ENCODE measurements around the gene PCDH15. TPM values are rescaled to one million over a fixed set of nuclear protein-coding genes. Genes with fewer than 3 reads are reported as not detected.

Gene PCDH15
- total RNA-seq, 1 experiment from 2014 or later, result 0.61 TPM

GRCh38 chr10:53957401-53957800, 843.6 kb downstream of the PCDH15 start:
- no peak for TF ChIP-seq CTCF (conservative IDR thresholded peaks at IDR 0.05)
- Histone ChIP-seq H3K79me2 (ENCODE audit: insufficient read depth, low read length) (no peaks in the 10 kb centered on the region), H4K91ac (ENCODE audit: insufficient read length, low read depth, low read length) (no peak overlapping the region), H3K4ac (ENCODE audit: low read depth, low read length) (no peak overlapping the region), H3K9me3 (ENCODE audit: control insufficient read depth, low read depth, low read length) (no peaks in the 10 kb centered on the region), H4K5ac (ENCODE audit: insufficient read length, low read depth, low read length) (no peak overlapping the region), H3K4me2 (ENCODE audit: insufficient read depth, insufficient read length, low read length) (no peak overlapping the region), H2BK15ac (ENCODE audit: low read depth, low read length) (no peak overlapping the region), H2AK5ac (ENCODE audit: insufficient read length, low read length) (no peak overlapping the region), H2BK12ac (ENCODE audit: insufficient read length, low read depth, low read length) (no peak overlapping the region), H2AFZ (ENCODE audit: low read length) (no peak overlapping the region), H3K14ac (ENCODE audit: insufficient read depth, low read length) (no peak overlapping the region), H2BK5ac (ENCODE audit: insufficient read length, low read length) (no peak overlapping the region), H3K23me2 (ENCODE audit: insufficient read length, low read depth, low read length, poor library complexity, severe bottlenecking) (no peaks in the 10 kb centered on the region), H4K8ac (replicated peaks; ENCODE audit: insufficient read length, low read depth, low read length) (no peak overlapping the region), H3K56ac (ENCODE audit: insufficient read length, low read depth, low read length) (no peak overlapping the region), H3K23ac (ENCODE audit: insufficient read length, low read depth, low read length) (no peak overlapping the region), H3K79me1 (ENCODE audit: insufficient read depth, low read depth, low read length, poor library complexity, severe bottlenecking) (no peaks in the 10 kb centered on the region), H3K9ac (ENCODE audit: extremely low read depth, insufficient read length, low read length) (no peak overlapping the region), H2BK120ac (ENCODE audit: low read depth, low read length, poor library complexity, severe bottlenecking) (no peak overlapping the region), H3K18ac (ENCODE audit: insufficient read length, low read depth, low read length) (no peak overlapping the region), H3K4me1 (ENCODE audit: insufficient read depth, low read length) (no peaks in the 10 kb centered on the region), H4K20me1 (ENCODE audit: control insufficient read depth, insufficient read depth, insufficient read length) (no peaks in the 10 kb centered on the region), H3T11ph (ENCODE audit: low read length) (no peak overlapping the region), H2BK20ac (ENCODE audit: low read depth, low read length, poor library complexity, severe bottlenecking) (no peak overlapping the region), H3K27ac (ENCODE audit: insufficient read length, low read depth, low read length) (no peak overlapping the region), H3K27me3 (ENCODE audit: insufficient read depth, low read length) (no peaks in the 10 kb centered on the region)
- WGBS (ENCODE audit: extremely low coverage, insufficient read length, low lambda C conversion rate), result no CpG with 5 or more reads among the region's 3 CpGs
- Mint-ChIP-seq H3K27me3 (ENCODE audit: low read depth) (no peaks in the 10 kb centered on the region), H3K9me3 (peaks cover 0 to 3% of the 10 kb centered on the region in 2 experiments; a peak in 2 of 5 replicates), H3K4me3 (no peak overlapping the region), H3K4me1 (no peaks in the 10 kb centered on the region), H3K27ac (no peak overlapping the region), H3K36me3 (ENCODE audit: insufficient read depth in 1 of 3, low read depth in 3 of 3) (no peaks in the 10 kb centered on the region; a peak in 1 of 7 replicates)
- DNase-seq, result no peak

All from H9 (cell line).